ENCODE measurements around the gene RRP36.

The RRP36 gene

DNA sequence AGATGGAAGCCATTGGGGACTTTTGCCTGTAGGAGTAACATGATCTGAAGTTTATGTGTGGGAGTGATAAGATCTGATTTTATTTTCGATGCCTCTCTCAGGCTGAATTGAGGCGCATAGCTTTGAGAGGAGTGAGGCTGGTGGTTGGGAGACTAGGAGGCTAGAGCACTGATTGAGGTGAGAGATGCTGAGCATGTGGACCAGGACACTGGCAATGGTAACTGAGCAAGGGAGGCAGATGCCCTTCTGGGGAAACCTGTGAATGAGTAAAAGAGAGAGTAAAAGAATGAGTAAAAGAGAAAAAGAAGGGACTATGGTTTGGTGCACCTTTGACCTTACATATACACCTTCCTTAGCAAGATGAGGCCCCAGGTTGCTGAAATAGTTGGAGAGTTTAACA, 3.0 kb downstream of the RRP36 start:
- DNase-seq (ENCODE audit: low read depth): no peak
- TF ChIP-seq, protein P1, sequence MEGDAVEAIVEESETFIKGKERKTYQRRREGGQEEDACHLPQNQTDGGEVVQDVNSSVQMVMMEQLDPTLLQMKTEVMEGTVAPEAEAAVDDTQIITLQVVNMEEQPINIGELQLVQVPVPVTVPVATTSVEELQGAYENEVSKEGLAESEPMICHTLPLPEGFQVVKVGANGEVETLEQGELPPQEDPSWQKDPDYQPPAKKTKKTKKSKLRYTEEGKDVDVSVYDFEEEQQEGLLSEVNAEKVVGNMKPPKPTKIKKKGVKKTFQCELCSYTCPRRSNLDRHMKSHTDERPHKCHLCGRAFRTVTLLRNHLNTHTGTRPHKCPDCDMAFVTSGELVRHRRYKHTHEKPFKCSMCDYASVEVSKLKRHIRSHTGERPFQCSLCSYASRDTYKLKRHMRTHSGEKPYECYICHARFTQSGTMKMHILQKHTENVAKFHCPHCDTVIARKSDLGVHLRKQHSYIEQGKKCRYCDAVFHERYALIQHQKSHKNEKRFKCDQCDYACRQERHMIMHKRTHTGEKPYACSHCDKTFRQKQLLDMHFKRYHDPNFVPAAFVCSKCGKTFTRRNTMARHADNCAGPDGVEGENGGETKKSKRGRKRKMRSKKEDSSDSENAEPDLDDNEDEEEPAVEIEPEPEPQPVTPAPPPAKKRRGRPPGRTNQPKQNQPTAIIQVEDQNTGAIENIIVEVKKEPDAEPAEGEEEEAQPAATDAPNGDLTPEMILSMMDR (IDR thresholded peaks at IDR 0.05; ENCODE audit: insufficient read depth, low read depth, low read length, missing control alignments): no peak
- H3K4me3 ChIP-seq (ENCODE audit: low read depth, low read length): no peak overlapping the region

DNA sequence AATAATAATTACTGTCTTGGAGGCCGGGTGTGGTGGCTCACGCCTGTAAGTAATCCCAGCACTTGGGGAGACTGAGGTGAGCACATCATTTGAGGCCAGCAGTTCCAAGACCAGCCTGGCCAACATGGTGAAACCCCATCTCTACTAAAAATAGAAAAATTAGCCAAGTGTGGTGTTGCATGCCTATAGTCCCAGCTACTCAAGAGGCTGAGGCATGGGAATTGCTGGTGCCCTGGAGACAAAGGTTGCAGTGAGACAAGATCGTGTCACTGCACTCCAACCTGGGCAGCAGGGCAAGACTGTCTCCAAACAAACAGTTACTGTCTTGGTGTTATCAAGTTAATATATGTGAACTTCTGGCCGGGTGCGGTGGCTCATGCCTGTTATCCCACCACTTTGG, 4.9 kb downstream of the RRP36 start:
- TF ChIP-seq, protein P1 (IDR thresholded peaks at IDR 0.05; ENCODE audit: insufficient read depth, low read depth, low read length, missing control alignments): no peak
- no peak for DNase-seq (ENCODE audit: low read depth)
- H3K4me3 ChIP-seq (ENCODE audit: low read depth, low read length): no peak overlapping the region

DNA sequence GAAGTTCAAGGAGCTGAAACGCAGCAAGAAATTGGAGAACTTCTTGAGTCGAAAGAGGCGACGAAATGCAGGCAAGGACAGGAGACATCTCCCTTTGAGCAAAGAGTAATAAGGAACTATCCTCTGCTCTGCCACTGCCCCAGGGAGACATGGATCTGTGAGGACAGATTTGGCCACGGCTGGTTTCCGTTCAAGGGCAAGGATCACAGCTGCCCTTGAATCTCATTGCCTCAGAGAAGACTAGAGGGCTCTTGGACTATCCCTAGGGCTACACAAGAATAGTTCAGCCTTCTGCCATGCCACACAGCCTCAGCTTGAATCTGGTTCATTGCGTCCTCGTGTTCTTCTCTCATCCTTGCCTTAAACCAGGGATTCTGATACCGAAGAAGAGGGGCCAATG, 7.7 kb downstream of the RRP36 start:
- no peak for DNase-seq (ENCODE audit: low read depth)
- TF ChIP-seq, protein P1 (IDR thresholded peaks at IDR 0.05; ENCODE audit: insufficient read depth, low read depth, low read length, missing control alignments): no peak
- H3K4me3 ChIP-seq (ENCODE audit: low read depth, low read length): no peak overlapping the region

DNA sequence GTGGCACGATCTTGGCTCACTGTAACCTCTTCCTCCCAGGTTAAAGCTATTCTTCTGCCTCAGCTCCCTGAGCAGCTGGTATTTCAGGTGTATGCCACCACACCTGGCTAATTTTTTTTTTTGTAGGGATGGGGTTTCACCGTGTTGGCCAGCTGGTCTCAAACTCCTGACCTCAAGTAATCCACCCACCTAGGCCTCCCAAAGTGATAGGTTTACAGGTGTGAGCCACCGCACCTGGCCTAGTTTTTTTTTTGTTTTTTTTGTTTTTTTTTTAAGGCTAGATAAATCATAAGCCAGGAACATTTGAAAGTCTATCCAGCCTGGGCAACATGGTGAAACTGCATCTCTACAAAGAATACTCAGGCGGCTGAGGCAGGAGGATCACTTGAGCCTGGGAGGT, 10.9 kb downstream of the RRP36 start:
- no peak for DNase-seq (ENCODE audit: low read depth)
- H3K4me3 ChIP-seq (ENCODE audit: low read depth, low read length): no peak overlapping the region
- TF ChIP-seq, protein P1 (IDR thresholded peaks at IDR 0.05; ENCODE audit: insufficient read depth, low read depth, low read length, missing control alignments): no peak

GRCh38 chr6:43033496-43034189, 12.2 kb downstream of the RRP36 start:
- no peak overlapping the region for H3K4me3 ChIP-seq (ENCODE audit: low read depth, low read length)
- TF ChIP-seq, protein P1 (IDR thresholded peaks at IDR 0.05; ENCODE audit: insufficient read depth, low read depth, low read length, missing control alignments): no peak
- DNase-seq (ENCODE audit: low read depth): no peak

DNA sequence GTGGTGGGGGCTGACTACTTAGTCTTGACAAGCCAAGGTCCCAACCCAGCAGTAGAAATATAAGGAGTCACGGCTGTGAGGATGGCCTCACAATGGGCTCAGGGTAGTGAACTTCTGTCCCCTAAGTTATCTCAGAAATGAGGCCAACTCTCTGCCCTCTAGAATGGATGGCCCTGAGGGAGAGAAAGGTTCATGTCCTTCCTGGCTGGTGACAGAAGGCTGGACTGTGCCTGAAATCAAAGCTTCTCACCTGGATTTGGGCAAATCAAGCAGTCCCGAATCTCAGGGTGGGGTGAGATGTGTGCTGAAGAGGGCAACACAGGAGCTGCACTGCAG, 12.7 kb downstream of the RRP36 start:
- H3K4me3 ChIP-seq (ENCODE audit: low read depth, low read length): no peak overlapping the region
- TF ChIP-seq, protein P1 (IDR thresholded peaks at IDR 0.05; ENCODE audit: insufficient read depth, low read depth, low read length, missing control alignments): no peak
- DNase-seq (ENCODE audit: low read depth): no peak

Data from GM12865 (cell line).